Measurements from ENCODE around the gene PPFIA1. TPM values are rescaled to one million over a fixed set of nuclear protein-coding genes. Genes with fewer than 3 reads are reported as not detected.
A peak's percentile ranks its signal among the peaks of the same experiment; 100 is the strongest.

The PPFIA1 gene
- total and polyA plus RNA-seq, 2 of the 13 experiments (the other 11 are each of a cell fraction or from before 2014, with no cell fraction given), result 29.9 to 45.2 TPM

GRCh38 chr11:70399681-70400112, 129.2 kb downstream of the PPFIA1 start (continued):
- TF ChIP-seq SPEN (CRISPR knock-in tag; IDR thresholded peaks at IDR 0.05; ENCODE audit: low read depth), result no peak
- TF ChIP-seq HNRNPH1 (optimal IDR thresholded peaks at IDR 0.05; ENCODE audit: low read depth, low read length), result no peak
- no peak for TF ChIP-seq THAP7 (CRISPR knock-in tag; IDR thresholded peaks at IDR 0.05)
- TF ChIP-seq AGO2 (optimal IDR thresholded peaks at IDR 0.05; ENCODE audit: low read depth, low read length), result peak; percentile 43
- no peak for TF ChIP-seq IRF9 (CRISPR knock-in tag; IDR thresholded peaks at IDR 0.05; ENCODE audit: borderline replicate concordance)
- TF ChIP-seq ZKSCAN5 (CRISPR knock-in tag; IDR thresholded peaks at IDR 0.05), result no peak
- no peak for TF ChIP-seq ZNF619 (CRISPR knock-in tag; IDR thresholded peaks at IDR 0.05)
- TF ChIP-seq ARHGAP35 (CRISPR knock-in tag; IDR thresholded peaks at IDR 0.05; ENCODE audit: borderline replicate concordance), result no peak
- peak; percentile 32; the same call in 1 of the 2 replicates for TF ChIP-seq THAP11 (CRISPR knock-in tag; IDR thresholded peaks at IDR 0.05)
- TF ChIP-seq KDM2A (CRISPR knock-in tag; IDR thresholded peaks at IDR 0.05; ENCODE audit: borderline replicate concordance, low read depth), result no peak; the same call in 1 of the 2 replicates
- TF ChIP-seq AKAP8 (CRISPR knock-in tag; IDR thresholded peaks at IDR 0.05), result no peak; the same call in 1 of the 2 replicates
- TF ChIP-seq FOXM1 (CRISPR knock-in tag; IDR thresholded peaks at IDR 0.05), result no peak
- no peak for TF ChIP-seq REPIN1 (CRISPR knock-in tag; IDR thresholded peaks at IDR 0.05; ENCODE audit: borderline replicate concordance, low read depth)
- no peak; the same call in 1 of the 2 replicates for TF ChIP-seq MNT (IDR thresholded peaks at IDR 0.05)
- no peak for TF ChIP-seq CERS6 (CRISPR knock-in tag; IDR thresholded peaks at IDR 0.05)
- TF ChIP-seq STAT6 (CRISPR knock-in tag; IDR thresholded peaks at IDR 0.05; ENCODE audit: borderline replicate concordance), result no peak
- TF ChIP-seq PRPF4 (IDR thresholded peaks at IDR 0.05; ENCODE audit: low read depth, low read length, poor library complexity, severe bottlenecking), result no peak
- TF ChIP-seq ZNF205 (CRISPR knock-in tag; IDR thresholded peaks at IDR 0.05), result 0 out of 2 replicates have a peak, but pooled peaks have one; percentile 37
- TF ChIP-seq KAT2B (IDR thresholded peaks at IDR 0.05; ENCODE audit: borderline replicate concordance, low read depth, low read length), result no peak
- TF ChIP-seq GFI1 (CRISPR knock-in tag; IDR thresholded peaks at IDR 0.05; ENCODE audit: borderline replicate concordance), result no peak
- TF ChIP-seq NR2F6 (IDR thresholded peaks at IDR 0.05), result 0 out of 2 replicates have a peak, but pooled peaks have one; percentile 0
- TF ChIP-seq NR2F6 (CRISPR knock-in tag; IDR thresholded peaks at IDR 0.05), result no peak
- no peak for TF ChIP-seq ZNF629 (CRISPR knock-in tag; conservative IDR thresholded peaks at IDR 0.05)
- no peak for TF ChIP-seq TBX3 (IDR thresholded peaks at IDR 0.05; ENCODE audit: borderline replicate concordance)
- TF ChIP-seq ZNF333 (CRISPR knock-in tag; IDR thresholded peaks at IDR 0.05; ENCODE audit: borderline replicate concordance), result no peak

All from HepG2 (cell line).